SU-DHL-6 (cell line): ENCODE measurements around the gene CARMIL1.

Source experiments
- H2AFZ ChIP-seq: fragments of 200-600 bp; sonication (generic); 2 replicates; pipeline ENCODE4 v1.6.1; 2014; ENCODE audit warnings: low read depth, mild to moderate bottlenecking, moderate library complexity, mixed read lengths, antibody characterized with exemption, low read length; ENCODE audit not compliant: severe bottlenecking
- H3F3A ChIP-seq: fragments of 200-600 bp; shearing (Covaris generic); 2 replicates; pipeline ENCODE4 v1.6.0; 2016; ENCODE audit warnings: antibody characterized with exemption, mild to moderate bottlenecking; ENCODE audit not compliant: insufficient read depth
- H3K27ac ChIP-seq: fragments of 200-600 bp; sonication (generic); 2 replicates; pipeline ENCODE4 v1.5.1; 2016; ENCODE audit warnings: low read depth, mild to moderate bottlenecking, low read length, moderate library complexity, mixed read lengths
- H3K27me3 ChIP-seq: fragments of 200-600 bp; sonication (generic), shearing (Covaris generic); 2 replicates; pipeline ENCODE4 v1.6.0; 2014; ENCODE audit warnings: mild to moderate bottlenecking, low read length
- H3K36me3 ChIP-seq: fragments of 200-600 bp; sonication (generic); 2 replicates; pipeline ENCODE4 v1.6.1; 2014; ENCODE audit warnings: mild to moderate bottlenecking, low read length, mixed read lengths
- H3K4me2 ChIP-seq: fragments of 300-600, 200-600 bp; shearing (Covaris generic), sonication (generic); 2 replicates; pipeline ENCODE4 v1.6.0; 2014; ENCODE audit warnings: low read length, low read depth, mild to moderate bottlenecking; ENCODE audit not compliant: poor library complexity, severe bottlenecking
- H3K4me3 ChIP-seq: fragments of 200-600 bp; sonication (generic); 2 replicates; pipeline ENCODE4 v1.5.1; 2014; ENCODE audit warnings: antibody characterized with exemption, low read length, mild to moderate bottlenecking, mixed read lengths; ENCODE audit not compliant: insufficient read depth, poor library complexity, severe bottlenecking
- H3K79me2 ChIP-seq: fragments of 200-600 bp; sonication (generic); 2 replicates; pipeline ENCODE4 v1.6.1; 2014; ENCODE audit warnings: mild to moderate bottlenecking, low read length, moderate library complexity; ENCODE audit not compliant: insufficient read depth
- H3K9ac ChIP-seq: fragments of 200-600 bp; sonication (generic); 2 replicates; pipeline ENCODE4 v1.7.0; 2014; ENCODE audit warnings: mild to moderate bottlenecking, low read length
- H3K9me2 ChIP-seq: fragments of 200-600 bp; sonication (generic); replicated peaks from 2 replicates; pipeline ENCODE4 v1.6.1; 2014; ENCODE audit warnings: low read length; ENCODE audit not compliant: insufficient read depth
- H3K9me3 ChIP-seq: fragments of 200-600 bp; sonication (generic); 2 replicates; pipeline ENCODE4 v1.6.1; 2014; ENCODE audit warnings: low read length, mixed read lengths; ENCODE audit not compliant: insufficient read depth
- H4K20me1 ChIP-seq: fragments of 200-600 bp; sonication (generic); 2 replicates; pipeline ENCODE4 v1.6.1; 2014; ENCODE audit warnings: low read depth, mild to moderate bottlenecking, antibody characterized with exemption, low read length, moderate library complexity, mixed read lengths
- EZH2phosphoT487 ChIP-seq: fragments of 200-600 bp; sonication (generic), shearing (Covaris generic); conservative IDR thresholded peaks from 2 replicates; pipeline ENCODE4 v1.6.1; 2018; ENCODE audit warnings: mild to moderate bottlenecking, antibody characterized with exemption, low read length, moderate library complexity, mixed read lengths
- TF ChIP-seq, protein P1 (sequence below): fragments of 200-600 bp; sonication (generic); IDR thresholded peaks from one replicate; pipeline ENCODE4 v1.5.1; 2017; ENCODE audit warnings: antibody characterized with exemption, mild to moderate bottlenecking, low read length, moderate library complexity; ENCODE audit not compliant: insufficient read depth, poor library complexity, severe bottlenecking

CARMIL1 gene

DNA sequence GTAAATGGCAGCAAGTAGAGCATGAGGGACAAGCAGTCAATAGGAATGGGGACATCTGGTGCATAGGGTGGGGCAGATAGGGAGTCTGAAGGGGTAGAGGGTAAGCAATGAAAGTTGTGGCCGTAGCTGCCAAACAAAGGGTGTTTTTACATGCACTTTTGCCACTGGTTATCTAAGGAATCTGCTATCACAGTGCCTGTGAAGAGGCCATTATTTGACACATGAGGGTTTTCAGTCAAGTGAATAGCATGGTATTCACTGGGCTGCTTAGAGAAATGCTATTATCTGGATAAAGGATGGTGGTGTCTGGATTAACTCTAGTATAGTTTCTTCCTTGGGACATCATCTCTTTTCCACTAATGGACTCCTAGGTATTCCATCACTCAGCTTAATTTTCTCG is 118.2 kb downstream of the CARMIL1 start:
- Histone ChIP-seq H3K4me2 (peak overlapping the region; percentile 25), H3K79me2 (peaks cover 29% of the 10 kb centered on the region; the same call in 1 of the 2 replicates), H2AFZ (no peak overlapping the region), H3K36me3 (no peaks in the 10 kb centered on the region), H3K27me3 (no peaks in the 10 kb centered on the region), H3K9ac (no peak overlapping the region), H3K9me2 (no peaks in the 10 kb centered on the region), H3K9me3 (no peaks in the 10 kb centered on the region), H3K4me3 (no peak overlapping the region), H3K27ac (peak overlapping the region; percentile 35), H4K20me1 (no peaks in the 10 kb centered on the region), H3F3A (0 out of 2 replicates have a peak, but pooled peaks cover 16% of the 10 kb centered on the region)
- TF ChIP-seq, protein P1, sequence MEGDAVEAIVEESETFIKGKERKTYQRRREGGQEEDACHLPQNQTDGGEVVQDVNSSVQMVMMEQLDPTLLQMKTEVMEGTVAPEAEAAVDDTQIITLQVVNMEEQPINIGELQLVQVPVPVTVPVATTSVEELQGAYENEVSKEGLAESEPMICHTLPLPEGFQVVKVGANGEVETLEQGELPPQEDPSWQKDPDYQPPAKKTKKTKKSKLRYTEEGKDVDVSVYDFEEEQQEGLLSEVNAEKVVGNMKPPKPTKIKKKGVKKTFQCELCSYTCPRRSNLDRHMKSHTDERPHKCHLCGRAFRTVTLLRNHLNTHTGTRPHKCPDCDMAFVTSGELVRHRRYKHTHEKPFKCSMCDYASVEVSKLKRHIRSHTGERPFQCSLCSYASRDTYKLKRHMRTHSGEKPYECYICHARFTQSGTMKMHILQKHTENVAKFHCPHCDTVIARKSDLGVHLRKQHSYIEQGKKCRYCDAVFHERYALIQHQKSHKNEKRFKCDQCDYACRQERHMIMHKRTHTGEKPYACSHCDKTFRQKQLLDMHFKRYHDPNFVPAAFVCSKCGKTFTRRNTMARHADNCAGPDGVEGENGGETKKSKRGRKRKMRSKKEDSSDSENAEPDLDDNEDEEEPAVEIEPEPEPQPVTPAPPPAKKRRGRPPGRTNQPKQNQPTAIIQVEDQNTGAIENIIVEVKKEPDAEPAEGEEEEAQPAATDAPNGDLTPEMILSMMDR: no peak
- no peak for TF ChIP-seq EZH2phosphoT487

DNA sequence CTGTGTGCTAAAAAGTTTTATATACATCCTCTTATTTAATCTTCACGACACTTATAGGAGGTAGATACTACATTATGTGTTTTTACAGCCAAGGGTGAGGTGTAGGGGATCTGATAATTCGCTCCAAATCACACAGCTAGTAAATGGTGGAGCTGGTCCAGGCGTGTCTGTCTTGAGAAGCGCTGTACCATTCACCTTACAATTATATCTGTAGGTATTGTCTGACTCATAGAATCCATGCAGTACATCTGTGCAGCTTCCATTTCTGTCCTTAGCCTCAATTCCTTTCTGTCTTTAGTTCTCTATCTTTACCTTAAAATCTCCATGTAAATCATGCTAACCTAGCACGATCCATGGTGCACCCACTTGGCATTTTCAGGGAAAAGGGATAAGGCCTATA is 120.7 kb downstream of the CARMIL1 start:
- Histone ChIP-seq H3K9ac (no peak overlapping the region), H3K9me2 (no peaks in the 10 kb centered on the region), H3K4me3 (no peak overlapping the region), H3K4me2 (peak overlapping the region; percentile 25), H3K79me2 (peaks cover 23% of the 10 kb centered on the region; the same call in 1 of the 2 replicates), H3K9me3 (no peaks in the 10 kb centered on the region), H4K20me1 (no peaks in the 10 kb centered on the region), H3F3A (peaks cover 26% of the 10 kb centered on the region), H2AFZ (no peak overlapping the region), H3K27me3 (no peaks in the 10 kb centered on the region), H3K27ac (no peak overlapping the region), H3K36me3 (no peaks in the 10 kb centered on the region)
- no peak for TF ChIP-seq EZH2phosphoT487
- TF ChIP-seq, protein P1: no peak

DNA sequence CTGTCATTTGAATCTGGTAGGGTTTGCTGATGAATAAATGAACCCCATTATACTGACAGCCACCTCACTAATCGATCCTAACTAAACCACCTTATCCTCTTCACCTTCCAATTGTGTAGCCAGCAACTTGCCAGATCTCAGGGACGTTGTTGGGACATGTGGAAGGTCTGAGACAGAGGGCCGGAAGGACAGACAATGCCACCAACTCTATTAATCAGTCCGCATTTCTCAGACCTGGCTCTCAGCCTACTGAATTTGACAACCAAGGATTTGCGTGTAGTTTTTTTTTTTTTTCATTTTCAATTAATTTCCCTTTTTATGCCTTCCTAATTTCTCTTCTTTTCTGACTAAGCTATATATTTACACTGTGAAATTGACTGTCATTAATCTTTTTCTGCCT is 122.5 kb downstream of the CARMIL1 start:
- peaks cover 19% of the 10 kb centered on the region; the same call in 1 of the 2 replicates for H3K79me2 ChIP-seq
- TF ChIP-seq, protein P1: no peak
- TF ChIP-seq EZH2phosphoT487: no peak

More for the DNA sequence above, 122.5 kb downstream of the CARMIL1 start:
- Histone ChIP-seq H3K9ac (no peak overlapping the region), H3K36me3 (no peaks in the 10 kb centered on the region), H3K9me2 (no peaks in the 10 kb centered on the region), H4K20me1 (no peaks in the 10 kb centered on the region), H3F3A (peaks cover 27% of the 10 kb centered on the region), H3K27me3 (no peaks in the 10 kb centered on the region), H3K4me2 (no peak overlapping the region), H3K4me3 (no peak overlapping the region), H3K27ac (no peak overlapping the region), H3K9me3 (no peaks in the 10 kb centered on the region), H2AFZ (no peak overlapping the region)
